Ovary (tissue), 9 donors: ENCODE measurements around the gene KCNG2. TPM values are rescaled to one million over a fixed set of nuclear protein-coding genes. Genes with fewer than 3 reads are reported as not detected.

Experiments used
- DNase-seq, 5 donors: peaks; one replicate each; pipeline ENCODE4 v3.0.0-alpha.2; 2019 to 2020
- H3K27ac ChIP-seq, 2 donors: fragments of 200-600 bp; one replicate each; pipeline versions ENCODE4 v1.5.1 to v1.8.0; 2019 to 2022
- H3K27me3 ChIP-seq: fragments of 200-600 bp; one replicate; pipeline ENCODE4 v1.8.0; 2022
- H3K36me3 ChIP-seq: fragments of 200-600 bp; sonication (generic); one replicate; pipeline ENCODE4 v1.5.1; 2019
- H3K4me1 ChIP-seq: one replicate; pipeline ENCODE4 v1.8.1; 2013; ENCODE audit warnings: mild to moderate bottlenecking, moderate library complexity; ENCODE audit not compliant: insufficient read depth
- H3K4me3 ChIP-seq: fragments of 200-600 bp; sonication (generic); one replicate; pipeline ENCODE4 v1.5.1; 2017
- H3K9me3 ChIP-seq, 2 donors: fragments of 200-600 bp in 1 of 2; sonication (generic) in 1 of 2; one replicate each; pipeline versions ENCODE4 v1.5.1 to v1.8.1; 2013 to 2019; ENCODE audit warnings: mild to moderate bottlenecking in 1 of 2, moderate library complexity in 1 of 2
- EP300 ChIP-seq: sonication (generic); formaldehyde crosslinking; IDR thresholded peaks from one replicate; pipeline ENCODE4 v1.6.1; 2017; ENCODE audit warnings: antibody characterized with exemption
- POLR2A ChIP-seq: fragments of 450-650 bp; IDR thresholded peaks from one replicate; pipeline ENCODE4 v1.6.1; 2017; ENCODE audit warnings: antibody characterized with exemption, mild to moderate bottlenecking, moderate library complexity
- WGBS, 3 donors: extraction: QIAGEN DNeasy Blood & Tissue Kit in 1 of 3; methylation state at CpG; one replicate each; pipeline versions ENCODE4 v1.1.5 to v1.1.7; 2013 to 2017; 5-methylcytosine and 5-hydroxymethylcytosine counted together
- intact Hi-C, 4 donors: fragments of 100-400 bp; cut with DNase I; formaldehyde crosslinking; loops; one replicate each; pipeline versions ENCODE4 v1.11.0 to v1.15.1; 2022 to 2023
- polyA plus RNA-seq, 2 donors: library from polyadenylated mRNA; stranded (reverse); fragments of 200-250 nt in 1 of 2; fragments of 350-450 nt in 1 of 2; fragmentation: Illumina TruSeq in 1 of 2; extraction: RNeasy Lipid Tissue Mini Kit (QIAGEN cat#74804) in 1 of 2; gene quantifications; one replicate each; pipeline ENCODE4 v1.2.3, GENCODE V29; 2013 to 2014
- total RNA-seq, 7 donors: library from RNA; depleted of rRNA in 2 of 7; stranded (reverse); fragments of >200 nt in 2 of 7; fragmentation: NEBNext Ultra II Directional in 3 of 7; extraction: Animal tissue kit (Norgen Biotek cat#: 25700) in 3 of 7; gene quantifications; one replicate each; pipeline versions ENCODE4 v1.1.0 to v1.2.4, GENCODE V29; 2016 to 2023
- TF ChIP-seq, protein P1 (sequence below), 3 donors: fragments of 450-650 bp in 2 of 3; fragments of 200-600 bp in 1 of 3; IDR thresholded peaks; one replicate each; pipeline versions ENCODE4 v1.5.1 to v1.8.0; 2016 to 2022; ENCODE audit warnings: antibody characterized with exemption in 3 of 3, mild to moderate bottlenecking in 1 of 3
- donor health status: DM: no; HTN: no; CAD: no; lungs with moderate emphysema.
- donor health status: DM: no; HTN: no; CAD: no.
- donor health status: Bipolar disorder and iron deficiency.
- donor health status: DM: yes; HTN: yes; CAD: no.
- donor health status: DM: no; HTN: no; CAD: no.
- donor health status: DM: yes; HTN: yes; CAD: no.

Gene KCNG2
- total and polyA plus RNA-seq, 9 donors, result 0.10 to 0.80 (median 0.21) TPM; not detected in 3

DNA sequence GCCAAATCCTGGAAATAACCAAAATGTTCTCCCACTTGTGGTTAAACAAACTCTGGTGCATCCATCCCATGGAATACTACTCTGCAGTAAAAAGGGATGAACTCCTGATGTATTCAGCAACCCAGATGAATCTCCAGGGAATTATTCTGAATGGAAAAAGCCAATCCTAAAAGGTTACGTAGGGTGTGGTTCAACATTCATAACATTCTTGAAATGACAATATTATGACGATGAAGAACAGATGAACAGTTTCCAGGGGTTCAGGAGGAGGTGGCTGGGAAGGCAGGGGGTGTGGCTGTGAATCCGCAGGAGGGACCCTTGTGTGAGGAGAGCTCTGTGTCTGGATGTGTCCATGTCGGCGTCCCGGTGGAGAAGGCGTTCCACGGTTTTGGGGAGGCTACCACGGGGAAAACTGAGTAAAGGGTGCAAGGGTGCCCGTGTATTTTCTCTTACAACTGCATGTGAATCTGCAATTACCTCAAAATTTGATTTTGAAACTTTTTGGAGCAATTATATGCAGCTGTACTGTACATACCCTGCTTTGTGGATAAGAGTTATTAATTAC is 47.3 kb downstream of the KCNG2 start:
- Histone ChIP-seq H3K27me3 (no peaks in the 10 kb centered on the region), H3K4me3 (no peak overlapping the region), H3K9me3 (no peaks in the 10 kb centered on the region), H3K36me3 (no peaks in the 10 kb centered on the region), H3K27ac (no peak overlapping the region), H3K4me1 (no peaks in the 10 kb centered on the region)
- 86 to 91% (median 89%) methylated on average over 10 of the region's 10 CpGs for WGBS, 3 donors
- no peak for DNase-seq
- intact Hi-C loops, result no loop called here
- TF ChIP-seq, protein P1, sequence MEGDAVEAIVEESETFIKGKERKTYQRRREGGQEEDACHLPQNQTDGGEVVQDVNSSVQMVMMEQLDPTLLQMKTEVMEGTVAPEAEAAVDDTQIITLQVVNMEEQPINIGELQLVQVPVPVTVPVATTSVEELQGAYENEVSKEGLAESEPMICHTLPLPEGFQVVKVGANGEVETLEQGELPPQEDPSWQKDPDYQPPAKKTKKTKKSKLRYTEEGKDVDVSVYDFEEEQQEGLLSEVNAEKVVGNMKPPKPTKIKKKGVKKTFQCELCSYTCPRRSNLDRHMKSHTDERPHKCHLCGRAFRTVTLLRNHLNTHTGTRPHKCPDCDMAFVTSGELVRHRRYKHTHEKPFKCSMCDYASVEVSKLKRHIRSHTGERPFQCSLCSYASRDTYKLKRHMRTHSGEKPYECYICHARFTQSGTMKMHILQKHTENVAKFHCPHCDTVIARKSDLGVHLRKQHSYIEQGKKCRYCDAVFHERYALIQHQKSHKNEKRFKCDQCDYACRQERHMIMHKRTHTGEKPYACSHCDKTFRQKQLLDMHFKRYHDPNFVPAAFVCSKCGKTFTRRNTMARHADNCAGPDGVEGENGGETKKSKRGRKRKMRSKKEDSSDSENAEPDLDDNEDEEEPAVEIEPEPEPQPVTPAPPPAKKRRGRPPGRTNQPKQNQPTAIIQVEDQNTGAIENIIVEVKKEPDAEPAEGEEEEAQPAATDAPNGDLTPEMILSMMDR (IDR thresholded peaks at IDR 0.05), result no peak
- TF ChIP-seq EP300 (no peak), POLR2A (no peak)

DNA sequence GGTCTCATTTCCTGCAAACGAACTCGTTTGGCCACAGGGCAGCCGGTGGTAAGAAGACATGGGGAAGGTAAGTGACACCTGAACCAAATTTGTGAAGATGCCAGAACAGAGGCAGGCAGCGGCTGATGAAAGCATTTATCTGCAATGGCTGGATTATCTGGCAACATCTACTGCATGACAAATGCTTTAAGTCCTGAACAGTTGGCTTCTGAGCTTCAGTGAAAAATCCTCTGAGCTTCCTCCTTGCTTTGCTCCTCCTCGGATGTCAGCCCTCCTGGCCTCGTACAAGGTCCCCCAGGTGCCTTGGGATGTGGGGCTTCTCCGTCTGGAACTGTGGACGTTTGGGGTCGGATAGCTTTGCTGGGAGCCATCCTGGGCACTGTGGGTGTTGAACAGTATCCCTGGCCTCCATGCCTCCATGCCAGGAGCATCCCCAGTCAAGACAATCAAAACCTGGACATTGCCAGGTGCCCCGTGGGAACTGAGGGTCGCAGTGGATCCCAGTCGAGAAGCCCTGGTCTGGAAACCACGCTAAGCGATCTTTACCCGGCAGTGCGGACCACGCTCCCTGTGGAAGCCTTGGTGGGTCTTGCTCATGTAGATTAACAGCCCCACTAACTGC is 49.3 kb downstream of the KCNG2 start:
- no peak for DNase-seq
- Histone ChIP-seq H3K9me3 (no peaks in the 10 kb centered on the region), H3K4me3 (no peak overlapping the region), H3K4me1 (no peaks in the 10 kb centered on the region), H3K27ac (no peak overlapping the region), H3K27me3 (no peaks in the 10 kb centered on the region), H3K36me3 (no peaks in the 10 kb centered on the region)
- 80 to 87% (median 81%) methylated on average over 17 of the region's 17 CpGs for WGBS, 3 donors
- intact Hi-C loops, result no loop called here
- TF ChIP-seq, protein P1 (IDR thresholded peaks at IDR 0.05), result no peak
- TF ChIP-seq EP300 (no peak), POLR2A (no peak)

DNA sequence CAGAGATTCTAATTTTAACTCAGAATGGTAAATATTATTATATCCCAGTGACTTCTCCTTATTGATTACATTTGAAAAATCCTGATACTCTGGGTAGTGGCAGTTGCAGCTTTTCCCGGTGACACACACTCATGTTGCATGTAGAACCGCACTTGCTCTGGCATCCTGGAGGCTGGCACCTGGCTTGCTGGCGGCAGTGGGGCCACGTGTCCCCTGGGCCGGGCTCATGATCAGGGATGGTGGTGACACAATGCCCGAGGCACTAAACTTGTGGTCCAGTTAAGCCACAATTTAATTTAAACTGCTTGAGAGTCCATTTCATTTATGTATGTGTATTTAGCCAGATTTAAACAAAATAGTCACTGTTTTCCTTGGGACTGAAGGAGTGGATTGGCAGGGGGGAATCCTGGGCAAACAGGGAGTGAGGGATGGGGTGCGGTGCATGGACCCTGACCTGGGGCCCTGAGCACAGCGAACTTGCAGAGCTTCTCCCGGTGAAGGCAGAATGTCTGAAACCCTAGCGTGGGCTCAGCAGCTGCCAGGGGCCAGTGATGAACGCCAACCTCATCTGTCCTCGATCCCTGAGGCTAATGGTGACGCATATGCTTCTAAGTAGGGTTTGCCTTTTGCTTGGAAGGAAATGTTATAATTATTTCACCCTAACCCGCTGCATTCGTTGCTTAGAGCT is 50.0 kb downstream of the KCNG2 start:
- TF ChIP-seq POLR2A (no peak), EP300 (no peak)
- TF ChIP-seq, protein P1 (IDR thresholded peaks at IDR 0.05), result no peak
- no peak for DNase-seq
- Histone ChIP-seq H3K9me3 (no peaks in the 10 kb centered on the region), H3K36me3 (no peaks in the 10 kb centered on the region), H3K4me1 (no peaks in the 10 kb centered on the region), H3K27ac (no peak overlapping the region), H3K4me3 (no peak overlapping the region), H3K27me3 (no peaks in the 10 kb centered on the region)
- 85 to 90% (median 88%) methylated on average over 15 of the region's 15 CpGs for WGBS, 3 donors
- intact Hi-C loops, result no loop called here

DNA sequence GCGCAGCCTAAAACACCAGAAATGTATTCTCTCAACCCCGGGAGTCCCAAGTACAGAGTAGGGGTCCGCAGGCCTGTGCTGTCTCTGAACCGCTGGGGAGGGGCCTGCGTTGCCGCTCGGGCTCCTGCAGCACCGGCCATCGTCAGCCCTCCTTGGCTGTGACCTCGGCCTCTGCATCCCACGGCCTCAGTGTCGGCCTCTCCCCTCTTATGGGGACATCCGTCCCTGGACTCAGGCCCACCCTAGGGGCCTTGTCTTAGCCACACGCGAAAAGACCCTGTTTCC is 50.5 kb downstream of the KCNG2 start:
- no peaks in the 10 kb centered on the region for H3K36me3 ChIP-seq
- H3K4me1 ChIP-seq, result no peaks in the 10 kb centered on the region
- no peaks in the 10 kb centered on the region for H3K27me3 ChIP-seq
- H3K9me3 ChIP-seq, result no peaks in the 10 kb centered on the region
- intact Hi-C loops, result no loop called here
- 89 to 92% (median 91%) methylated on average over 14 to 15 of the region's 15 CpGs for WGBS, 3 donors
- TF ChIP-seq EP300 (no peak), POLR2A (no peak)
- TF ChIP-seq, protein P1 (IDR thresholded peaks at IDR 0.05), result no peak
- no peak overlapping the region for H3K27ac ChIP-seq
- H3K4me3 ChIP-seq, result no peak overlapping the region
- DNase-seq, result no peak
